NCI-H226 (cell line): ENCODE measurements around the gene BCLAF1.
"Not testable (repeated sequence)": the region's sequence is repeated elsewhere in the genome, so short reads cannot be mapped to it uniquely, and the experiment has no call there.

Experiments used
- DNase-seq: peaks from one replicate; pipeline ENCODE4 v3.0.0-alpha.2; 2015

The BCLAF1 gene

GRCh38 chr6:136244061-136244616 lies 45.5 kb downstream of the BCLAF1 start:
- DNase-seq, result no peak

DNA sequence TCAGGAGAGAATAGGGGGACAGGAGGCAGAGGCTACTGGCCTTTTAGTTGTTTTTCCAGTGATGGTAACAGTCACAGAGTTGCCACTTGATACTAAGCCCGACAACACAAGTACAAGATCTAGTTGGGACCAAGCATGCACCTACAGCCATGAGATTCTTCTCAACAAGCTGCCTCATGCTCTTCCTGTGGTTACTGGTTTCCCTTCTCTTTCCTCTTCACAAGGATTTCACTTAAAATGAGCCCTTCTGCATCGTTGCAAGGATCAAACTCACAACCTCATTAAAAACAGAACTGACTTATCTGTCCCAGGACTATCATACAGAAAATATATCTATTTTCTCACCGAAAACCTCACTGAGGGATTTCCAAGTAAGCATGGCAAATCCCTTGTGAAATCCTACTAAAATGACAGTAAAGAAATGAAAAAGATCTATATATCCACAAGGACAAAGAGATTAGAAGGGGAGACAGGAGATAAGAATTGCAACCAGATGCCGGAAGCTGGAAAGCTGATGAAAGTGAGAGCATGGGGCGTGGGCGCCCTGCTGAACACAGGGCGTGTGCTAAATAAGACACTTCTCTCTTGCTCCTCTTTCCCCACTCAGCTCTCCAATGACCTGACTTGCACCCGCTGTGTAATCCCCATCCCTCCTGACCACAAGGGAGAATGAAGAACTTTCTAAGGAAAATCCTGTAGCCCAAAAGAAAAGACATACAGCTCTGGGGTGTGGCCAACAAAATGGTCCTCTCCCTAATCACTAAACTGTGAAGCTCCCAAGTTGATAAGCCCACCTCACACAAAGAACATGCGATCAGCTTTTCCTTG lies 53.0 kb downstream of the BCLAF1 start:
- no peak for DNase-seq

- DNase-seq, result peak; percentile 14
Measured at GRCh38 chr6:136235233-136235564, 54.4 kb downstream of the BCLAF1 start.

DNA sequence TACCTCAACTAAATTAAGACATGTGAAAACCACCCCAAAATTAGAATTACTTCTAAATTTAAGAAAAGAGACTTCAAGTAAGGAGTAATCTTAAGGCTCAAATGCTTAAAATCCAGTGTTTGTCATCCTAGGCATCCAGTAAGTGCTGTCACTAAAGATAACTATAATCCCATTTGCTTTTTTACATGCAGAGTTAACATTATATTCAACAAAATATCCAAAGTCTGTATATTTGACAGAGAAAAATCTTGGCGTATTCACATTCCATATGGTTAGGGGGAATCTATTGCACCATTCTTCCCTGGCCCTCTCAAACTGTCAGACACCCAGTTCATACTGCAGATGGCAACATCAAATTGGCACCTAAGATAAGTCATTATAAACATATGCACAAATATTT lies 56.9 kb downstream of the BCLAF1 start:
- DNase-seq, result no peak

- peak; percentile 31 for DNase-seq
Measured at GRCh38 chr6:136230219-136230853, 59.3 kb downstream of the BCLAF1 start.

- DNase-seq, result no peak
Measured at GRCh38 chr6:136228814-136229213, 60.8 kb downstream of the BCLAF1 start.

DNA sequence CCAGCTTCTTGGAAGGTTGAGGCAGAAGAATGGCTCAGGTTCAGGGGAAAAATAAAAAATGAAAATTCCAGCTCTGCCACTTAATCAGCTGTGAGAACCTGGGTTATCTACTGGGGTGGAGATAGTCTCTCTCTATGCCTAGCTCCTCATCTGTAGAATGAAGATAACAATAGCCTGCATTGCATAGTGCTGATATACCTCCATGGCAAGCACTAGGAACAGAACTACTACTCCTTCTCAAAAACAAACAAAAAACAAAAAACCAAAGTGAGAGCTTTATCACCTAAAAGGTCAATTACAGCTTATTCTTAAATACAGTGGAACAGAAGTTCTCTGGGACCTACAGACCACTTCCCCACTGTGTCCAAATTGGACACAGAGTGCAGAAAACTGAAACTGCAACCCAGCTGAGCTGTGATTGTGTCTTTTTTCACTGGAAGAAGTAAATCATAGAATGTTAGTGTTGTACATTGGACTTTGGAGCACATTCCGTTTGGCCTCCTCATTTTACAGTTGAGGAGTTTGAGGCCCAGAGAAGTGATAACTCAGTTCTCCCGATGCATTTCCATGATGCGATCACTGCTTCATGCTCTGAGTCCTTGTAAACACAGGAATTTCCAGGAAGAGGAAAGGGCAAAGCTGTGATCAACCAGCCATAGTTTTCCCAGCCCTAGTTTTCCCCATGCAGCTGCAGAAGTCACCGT lies 62.8 kb downstream of the BCLAF1 start:
- no peak for DNase-seq

- DNase-seq, result peak; percentile 17
Measured at GRCh38 chr6:136226027-136226673, 63.5 kb downstream of the BCLAF1 start.

- DNase-seq, result no peak
Measured at GRCh38 chr6:136225496-136225895, 64.2 kb downstream of the BCLAF1 start.

GRCh38 chr6:136224974-136225373 lies 64.7 kb downstream of the BCLAF1 start:
- DNase-seq, result not testable (repeated sequence)

- no peak for DNase-seq
Measured at GRCh38 chr6:136216503-136217401, 72.9 kb downstream of the BCLAF1 start.

DNA sequence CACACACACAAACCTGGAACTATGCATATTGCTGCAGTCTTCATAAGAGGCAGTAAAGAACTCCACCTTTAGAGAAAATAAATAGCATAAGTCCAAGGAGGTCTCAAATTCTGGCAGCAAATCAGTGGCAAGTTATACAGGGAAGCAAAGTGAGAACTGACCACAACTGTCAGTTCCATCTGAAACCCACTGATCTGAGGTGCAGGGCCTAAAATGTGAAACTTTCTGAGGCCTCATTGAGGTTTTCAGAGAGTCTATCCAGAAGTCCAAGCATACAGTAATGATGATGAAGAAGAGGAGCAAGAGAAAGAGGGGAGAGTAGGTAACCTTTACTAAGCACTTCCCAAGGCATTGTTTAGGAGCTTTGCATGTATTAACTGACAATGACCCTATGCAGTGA lies 75.8 kb downstream of the BCLAF1 start:
- no peak for DNase-seq

- DNase-seq, result no peak
Measured at GRCh38 chr6:136213012-136213539, 76.6 kb downstream of the BCLAF1 start.

DNA sequence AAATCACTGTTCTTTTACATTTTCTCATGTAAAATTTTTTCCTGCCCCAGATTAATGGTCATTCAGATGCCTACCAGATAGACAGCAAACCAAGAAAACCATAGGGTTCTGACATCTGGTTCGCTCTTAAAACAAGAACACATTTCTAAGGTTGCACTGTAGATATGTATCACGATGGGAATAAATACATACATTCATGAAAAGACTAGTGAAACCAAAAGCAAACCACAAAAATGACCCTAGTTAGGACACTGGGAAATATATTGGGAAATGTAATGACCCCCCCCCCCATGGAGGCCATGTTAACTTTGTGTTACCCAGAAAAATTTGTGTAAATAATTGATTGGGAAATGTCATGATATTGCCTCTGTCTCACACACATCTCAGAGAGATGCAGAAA lies 77.0 kb downstream of the BCLAF1 start:
- no peak for DNase-seq

DNA sequence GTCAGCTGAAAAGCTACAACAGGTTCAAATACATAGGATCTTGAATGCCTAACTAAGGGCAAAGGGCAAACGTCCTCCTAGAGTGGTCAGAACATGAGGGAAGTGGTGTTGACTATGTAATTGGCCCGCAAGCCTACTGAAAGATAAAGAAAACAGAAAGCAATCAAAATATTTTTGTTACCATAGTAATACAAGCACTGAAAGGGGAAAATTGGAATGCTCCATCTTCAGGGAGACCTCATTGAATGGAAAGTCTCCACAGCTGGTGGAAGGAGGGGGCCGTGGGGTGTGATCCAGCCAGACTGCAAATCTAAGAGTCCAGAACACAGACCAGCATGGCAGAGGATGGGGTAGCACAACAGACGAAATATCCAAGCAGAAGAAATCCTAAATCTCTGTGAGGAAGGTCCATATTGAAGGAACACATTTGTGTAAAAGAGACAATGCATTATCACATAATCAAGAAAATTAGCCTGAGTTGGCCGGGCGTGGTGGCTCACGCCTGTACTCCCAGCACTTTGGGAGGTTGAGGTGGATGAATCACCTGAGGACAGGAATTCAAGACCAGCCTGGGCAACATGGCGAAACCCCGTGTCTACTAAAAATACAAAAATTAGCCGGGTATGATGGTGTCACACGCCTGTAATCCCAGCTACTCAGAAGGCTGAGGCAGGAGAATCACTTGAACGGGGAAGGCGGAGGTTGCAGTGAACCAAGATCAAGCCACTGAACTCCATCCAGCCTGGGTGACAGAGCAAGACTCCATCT lies 79.1 kb downstream of the BCLAF1 start:
- DNase-seq, result no peak

- DNase-seq, result no peak
Measured at GRCh38 chr6:136209496-136209895, 80.2 kb downstream of the BCLAF1 start.

DNA sequence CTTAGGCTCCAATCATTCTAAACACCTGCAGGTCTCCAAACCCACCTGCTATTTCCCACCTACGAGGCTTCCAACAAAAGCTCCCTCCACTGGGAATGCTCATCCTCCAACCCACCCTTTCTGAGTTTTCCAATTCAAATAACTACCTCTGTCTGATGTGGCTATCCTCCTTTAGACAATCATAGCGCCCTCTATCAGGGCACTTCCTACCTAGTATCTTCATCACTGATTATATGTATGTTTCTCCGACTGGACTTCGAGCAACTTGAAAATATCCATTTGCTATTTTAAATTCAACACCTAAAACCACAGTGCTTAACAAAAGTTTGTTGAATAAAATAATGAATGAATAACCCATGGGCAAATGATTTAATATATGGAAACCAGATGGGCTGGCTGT lies 80.9 kb downstream of the BCLAF1 start:
- DNase-seq, result no peak
